HG02571 (cell line): ENCODE measurements around the gene TCF7.

ENCODE experiments used
- ATAC-seq: cut with Tn5 transposase; IDR thresholded peaks from one replicate; pipeline ENCODE4 v1.9.1; 2021; ENCODE audit warnings: mild to moderate bottlenecking, moderate library complexity; ENCODE audit not compliant: unreplicated experiment

TCF7 gene

DNA sequence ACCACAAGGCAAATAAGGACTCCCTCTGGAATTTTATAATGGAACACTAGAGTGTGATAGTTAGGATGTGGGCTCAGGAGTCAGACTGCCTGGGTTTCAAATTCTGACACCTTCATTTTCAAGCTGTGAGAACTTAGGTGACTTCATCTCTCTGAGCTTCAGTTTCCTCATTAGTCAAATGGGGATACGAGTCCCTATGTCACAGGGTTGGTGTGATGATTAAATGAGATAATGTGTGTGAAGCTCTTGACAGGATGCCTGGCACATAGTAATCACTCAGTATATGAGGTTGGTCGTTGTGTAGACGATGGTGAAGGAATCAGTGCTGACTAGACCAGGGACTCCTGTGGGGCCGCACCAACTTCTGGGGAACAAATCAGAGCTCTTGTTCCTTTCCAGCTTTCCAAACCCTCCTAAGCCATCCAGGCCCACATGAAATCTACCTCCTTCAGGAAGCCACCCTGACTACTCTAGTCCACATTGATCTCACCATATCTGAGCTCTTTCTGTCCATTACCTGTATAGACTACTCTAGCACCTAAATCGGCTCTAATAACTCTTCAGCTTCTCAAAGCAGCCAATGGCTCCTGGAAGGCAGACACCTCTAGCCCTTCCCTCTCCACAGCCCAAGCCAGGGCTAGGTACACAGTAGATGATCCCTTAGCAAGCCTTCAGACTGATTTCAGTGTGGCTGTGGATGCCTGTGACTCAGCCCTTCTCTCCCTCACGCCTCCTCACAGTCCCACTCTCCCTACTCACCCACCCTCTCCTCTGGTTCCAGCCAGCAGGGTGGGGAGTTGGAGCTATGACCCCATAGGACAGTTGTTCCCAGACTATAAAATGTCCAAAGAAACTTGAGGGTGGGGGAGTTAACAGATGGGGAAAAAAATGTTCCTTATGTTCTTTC, 2.5 kb upstream of the TCF7 start:
- ATAC-seq, result no peak

DNA sequence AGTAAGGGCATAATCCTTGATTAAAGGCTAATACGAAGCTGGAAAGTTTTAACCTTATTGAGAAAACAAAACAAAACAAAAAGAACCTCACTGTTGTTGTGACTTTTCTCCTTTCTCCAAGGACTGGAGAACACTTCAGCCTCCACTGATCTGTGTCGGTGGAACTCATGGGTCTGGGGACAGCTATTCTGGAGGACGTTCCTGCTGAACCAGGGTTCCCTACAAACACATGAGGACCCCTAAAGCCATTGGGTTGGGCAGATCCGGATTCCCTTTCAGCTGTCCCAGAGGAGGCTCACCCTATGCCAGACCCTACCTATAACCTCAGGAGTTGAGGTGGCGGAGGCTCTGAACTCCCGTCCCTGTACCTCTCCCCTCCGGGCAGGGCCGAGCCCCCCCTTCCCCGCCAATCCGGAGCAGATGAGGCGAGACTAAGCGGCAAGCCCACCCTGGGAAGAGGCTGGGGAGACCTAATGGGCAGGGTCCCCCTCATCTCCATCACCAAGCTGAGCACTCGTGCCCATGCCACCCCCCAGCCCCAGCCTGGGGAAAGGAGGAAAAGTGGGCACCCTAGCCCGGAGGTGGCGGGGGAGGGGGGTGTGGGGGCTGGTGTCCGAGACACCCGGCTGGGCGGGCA, 1.6 kb upstream of the TCF7 start:
- ATAC-seq, result no peak

DNA sequence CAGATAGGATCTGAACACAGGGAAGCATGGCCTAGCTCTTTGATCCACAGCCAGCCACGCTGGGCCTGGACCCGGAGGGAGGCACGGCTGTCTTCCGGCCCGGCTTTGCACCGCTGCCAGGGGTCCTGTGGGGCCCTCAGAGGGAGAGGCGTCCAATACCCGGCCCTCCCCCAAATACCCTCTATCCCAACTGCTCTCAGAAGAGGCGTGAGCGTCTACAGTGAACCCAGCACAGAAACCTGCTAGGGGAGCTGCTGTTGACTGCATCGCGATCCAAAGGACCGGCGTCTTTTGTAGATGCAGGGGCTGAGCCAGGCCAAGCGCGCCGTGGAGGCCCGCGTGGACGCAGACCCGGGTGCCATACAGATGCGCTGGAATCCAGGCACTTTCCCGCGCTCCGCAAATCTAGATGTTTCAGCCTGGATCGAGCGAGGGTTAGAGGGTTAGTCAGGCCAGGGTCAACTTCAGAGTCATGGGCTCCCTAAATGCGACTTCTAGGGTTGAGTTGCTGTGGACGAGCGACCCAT, 1.1 kb upstream of the TCF7 start:
- no peak for ATAC-seq

GRCh38 chr5:134114886-134115805, 665 bp downstream of the TCF7 start:
- peak; percentile 16 for ATAC-seq

DNA sequence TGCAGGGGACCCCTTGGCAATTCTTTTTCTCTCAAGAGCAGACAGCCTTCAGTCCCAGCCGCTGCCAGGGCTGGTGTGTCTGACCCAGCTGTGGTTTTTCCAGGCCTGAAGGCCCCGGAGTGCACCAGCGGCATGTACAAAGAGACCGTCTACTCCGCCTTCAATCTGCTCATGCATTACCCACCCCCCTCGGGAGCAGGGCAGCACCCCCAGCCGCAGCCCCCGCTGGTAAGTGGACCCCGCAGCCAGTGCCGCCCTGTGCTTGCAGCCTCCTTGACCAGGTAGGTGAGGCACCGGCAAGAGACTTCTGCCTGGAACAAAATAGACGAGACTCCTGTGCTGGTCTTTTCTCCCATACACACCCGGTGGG, 1.3 kb downstream of the TCF7 start:
- ATAC-seq, result no peak

- no peak for ATAC-seq
Measured at GRCh38 chr5:134116286-134116685, 1.8 kb downstream of the TCF7 start.

DNA sequence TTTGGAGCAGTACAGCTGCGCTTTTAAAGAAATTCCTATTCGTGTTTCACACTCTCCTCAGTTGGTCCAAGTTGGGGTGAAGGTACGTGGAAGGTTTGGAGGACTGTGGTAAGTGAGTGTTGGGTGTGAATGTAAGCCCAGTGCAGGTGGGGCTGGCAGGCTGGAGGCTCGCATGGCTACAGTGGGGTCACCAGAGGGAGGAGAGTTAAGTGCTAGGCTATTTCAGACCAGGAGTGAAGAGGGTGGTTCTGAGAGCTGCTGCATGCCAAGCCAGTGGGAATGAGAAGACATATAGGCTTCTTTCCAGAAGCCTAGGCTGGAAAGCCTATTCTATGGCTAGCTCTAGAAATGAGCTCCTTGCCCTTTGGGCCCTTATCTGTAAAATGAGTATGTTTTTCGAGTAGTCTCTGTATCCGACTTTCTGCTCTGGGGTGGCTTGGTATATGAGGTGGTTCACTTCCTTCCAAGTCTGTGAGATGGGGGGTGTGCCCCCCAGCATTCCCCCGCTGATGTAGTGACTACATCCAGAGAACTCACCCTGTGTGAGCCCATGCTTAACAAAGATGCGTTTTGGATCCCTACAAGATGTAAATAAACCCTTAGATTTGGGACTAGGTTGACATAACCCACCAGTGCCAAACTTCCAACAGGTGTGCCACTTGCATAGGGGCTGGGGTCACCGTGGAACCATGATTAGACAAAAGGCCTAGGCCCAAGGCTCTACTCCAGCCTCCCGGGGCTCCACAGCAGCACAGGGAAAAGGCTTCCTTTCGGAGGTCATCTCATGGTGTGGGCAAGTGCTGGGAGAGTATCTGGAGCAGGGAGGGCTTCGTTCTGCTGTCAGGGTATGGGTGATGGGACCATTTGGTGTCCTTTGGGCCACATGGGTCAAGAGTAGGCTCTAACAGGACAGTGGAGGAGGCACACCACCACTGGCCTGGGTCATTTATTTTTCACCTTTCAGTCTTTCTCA, 2.6 kb downstream of the TCF7 start:
- no peak for ATAC-seq

GRCh38 chr5:134118212-134118835, 3.8 kb downstream of the TCF7 start:
- ATAC-seq, result no peak

DNA sequence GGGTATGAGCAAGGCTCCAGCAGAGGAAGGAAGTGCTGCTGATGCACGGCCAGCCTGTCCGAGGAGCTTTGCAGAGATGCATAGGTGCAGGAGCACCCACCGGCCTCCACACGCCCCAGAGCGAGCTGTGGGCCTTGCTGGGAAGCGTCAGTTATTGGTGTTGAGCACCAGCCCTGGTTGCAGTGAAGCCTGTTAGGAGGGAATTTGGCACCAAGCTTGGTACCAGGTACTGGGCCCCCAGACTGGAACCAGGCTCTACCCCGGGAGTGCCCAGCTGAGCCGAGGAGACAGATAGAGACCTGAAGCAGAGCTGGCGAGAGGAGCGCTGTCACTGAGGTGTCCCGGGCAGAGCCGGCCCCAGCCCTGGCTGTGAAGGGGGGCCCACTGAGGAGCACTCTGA, 5.2 kb downstream of the TCF7 start:
- ATAC-seq, result no peak

DNA sequence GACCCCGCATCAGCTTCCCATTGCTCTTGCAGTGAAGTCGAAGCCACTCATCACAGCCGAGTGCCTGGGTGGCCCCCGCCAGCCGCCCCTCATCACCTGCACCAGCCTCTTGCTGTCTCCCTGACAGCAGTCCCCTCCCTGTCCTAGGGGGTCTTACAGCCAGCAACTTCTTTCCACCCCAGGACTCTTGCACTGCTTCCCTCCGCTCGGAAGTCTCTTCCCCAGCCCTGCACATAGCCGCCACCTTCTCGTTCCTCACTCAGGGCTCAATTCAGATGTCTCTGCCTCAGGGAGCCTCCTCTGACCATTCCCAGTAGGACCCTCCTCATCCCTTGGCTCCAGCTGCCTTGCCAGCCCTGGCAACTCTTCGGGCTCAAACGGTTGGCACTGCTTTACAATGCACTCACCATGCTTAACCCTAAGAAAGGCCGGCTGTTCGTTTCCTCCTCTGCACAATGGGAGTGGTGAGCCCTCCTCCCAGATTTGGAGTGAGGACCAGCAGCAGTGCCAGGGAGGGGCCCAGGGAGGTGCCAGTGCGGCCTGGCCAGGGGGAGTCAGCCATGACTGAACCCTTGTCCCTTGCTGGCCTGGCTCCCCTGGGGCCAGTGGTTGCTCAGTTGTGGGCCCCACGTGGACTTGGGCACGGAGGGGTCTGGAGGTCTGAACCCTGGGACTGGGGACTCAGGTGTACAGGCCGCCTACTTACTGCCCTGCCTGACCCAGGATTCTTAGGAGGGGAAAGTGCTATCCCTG, 6.1 kb downstream of the TCF7 start:
- ATAC-seq, result no peak

DNA sequence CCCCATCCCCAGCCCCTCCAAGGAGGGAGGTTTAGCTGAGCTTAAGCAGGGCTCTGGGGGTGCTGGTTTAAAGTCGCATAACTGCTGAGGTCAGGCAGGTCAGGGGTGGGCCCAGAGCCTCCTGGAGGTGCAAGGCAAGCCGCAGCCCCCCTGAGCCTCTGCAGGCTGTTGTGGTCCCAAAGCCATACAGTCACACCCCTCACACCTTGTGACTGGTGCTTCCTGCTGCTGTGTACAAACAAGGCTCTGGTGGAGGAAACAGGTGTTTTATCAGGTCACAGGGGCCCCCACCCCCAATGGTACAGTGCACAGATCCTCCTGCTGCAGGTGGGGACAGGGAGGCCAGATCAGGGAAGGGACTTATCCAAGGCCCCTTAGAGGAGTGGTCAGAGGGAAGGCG, 8.0 kb downstream of the TCF7 start:
- ATAC-seq, result no peak

- ATAC-seq, result no peak
Measured at GRCh38 chr5:134123360-134123759, 8.9 kb downstream of the TCF7 start.

- ATAC-seq, result no peak
Measured at GRCh38 chr5:134124289-134125038, 10.0 kb downstream of the TCF7 start.

GRCh38 chr5:134125039-134126015, 10.8 kb downstream of the TCF7 start:
- no peak for ATAC-seq

GRCh38 chr5:134127376-134127861, 12.9 kb downstream of the TCF7 start:
- ATAC-seq, result peak; percentile 63

DNA sequence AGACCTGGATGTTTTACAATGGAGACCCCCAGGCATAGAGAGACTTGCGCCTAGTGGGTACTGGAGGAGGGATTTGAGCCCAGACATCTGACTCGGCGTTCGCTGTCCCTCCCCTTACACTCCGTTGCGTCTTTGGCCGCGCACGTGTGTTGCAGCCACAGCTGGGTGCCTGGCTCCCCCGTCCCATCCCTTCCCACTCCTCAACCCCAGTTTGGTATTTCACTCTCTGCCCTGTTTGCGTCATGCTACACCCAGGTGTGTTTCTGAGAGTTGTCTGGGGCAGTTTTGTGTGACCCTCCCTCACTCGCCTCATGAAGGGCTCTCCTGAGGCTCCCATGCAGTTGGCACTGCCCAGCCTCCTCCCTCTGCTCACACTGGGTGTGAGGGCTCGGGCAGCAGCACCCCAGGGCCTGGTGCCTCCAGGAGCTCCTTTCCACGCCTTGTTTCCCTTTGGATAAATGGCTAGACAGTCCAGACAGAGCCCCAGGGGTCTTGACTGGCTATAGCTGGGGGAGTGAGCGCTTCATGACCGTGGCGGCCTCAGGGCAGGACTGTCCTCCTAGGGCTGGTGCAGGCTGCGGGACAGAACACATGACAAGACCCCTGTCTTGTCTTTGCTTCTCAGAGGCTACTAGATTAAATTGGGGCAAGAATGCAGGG, 13.6 kb downstream of the TCF7 start:
- ATAC-seq, result no peak
